Stimulated activated naive CD8-positive, alpha-beta T cell treated with anti-CD3 and anti-CD28 coated beads, Interleukin-15, amount 100 ng/mL, for 72 hours (primary cell): ENCODE measurements around the gene LRRK1.

Source experiments
- ATAC-seq: fragments of 150-1000 bp; cut with Tn5 transposase; 2 replicates; pipeline ENCODE4 v1.10.0; 2021; ENCODE audit warnings: mild to moderate bottlenecking, moderate library complexity
- DNase-seq, 2 donors: peaks; one replicate each; pipeline ENCODE4 v3.0.0; 2021 to 2022
- H3K27ac Mint-ChIP-seq, 2 donors: one replicate each; pipeline ENCODE4 v1.8.0; 2022; ENCODE audit warnings: mild to moderate bottlenecking in 2 of 2, mixed read lengths in 2 of 2, moderate library complexity in 2 of 2
- H3K27me3 Mint-ChIP-seq: one replicate; pipeline ENCODE4 v1.8.0; 2022; ENCODE audit warnings: mixed read lengths
- H3K4me1 Mint-ChIP-seq: one replicate; pipeline ENCODE4 v1.8.0; 2022; ENCODE audit warnings: mild to moderate bottlenecking, mixed read lengths
- H3K4me3 Mint-ChIP-seq, 2 donors: one replicate each; pipeline ENCODE4 v1.8.0; 2022; ENCODE audit warnings: mild to moderate bottlenecking in 2 of 2, mixed read lengths in 2 of 2, moderate library complexity in 1 of 2
- H3K9me3 Mint-ChIP-seq, 2 donors: one replicate each; pipeline ENCODE4 v1.8.0; 2022; ENCODE audit warnings: mixed read lengths in 2 of 2

LRRK1 gene

DNA sequence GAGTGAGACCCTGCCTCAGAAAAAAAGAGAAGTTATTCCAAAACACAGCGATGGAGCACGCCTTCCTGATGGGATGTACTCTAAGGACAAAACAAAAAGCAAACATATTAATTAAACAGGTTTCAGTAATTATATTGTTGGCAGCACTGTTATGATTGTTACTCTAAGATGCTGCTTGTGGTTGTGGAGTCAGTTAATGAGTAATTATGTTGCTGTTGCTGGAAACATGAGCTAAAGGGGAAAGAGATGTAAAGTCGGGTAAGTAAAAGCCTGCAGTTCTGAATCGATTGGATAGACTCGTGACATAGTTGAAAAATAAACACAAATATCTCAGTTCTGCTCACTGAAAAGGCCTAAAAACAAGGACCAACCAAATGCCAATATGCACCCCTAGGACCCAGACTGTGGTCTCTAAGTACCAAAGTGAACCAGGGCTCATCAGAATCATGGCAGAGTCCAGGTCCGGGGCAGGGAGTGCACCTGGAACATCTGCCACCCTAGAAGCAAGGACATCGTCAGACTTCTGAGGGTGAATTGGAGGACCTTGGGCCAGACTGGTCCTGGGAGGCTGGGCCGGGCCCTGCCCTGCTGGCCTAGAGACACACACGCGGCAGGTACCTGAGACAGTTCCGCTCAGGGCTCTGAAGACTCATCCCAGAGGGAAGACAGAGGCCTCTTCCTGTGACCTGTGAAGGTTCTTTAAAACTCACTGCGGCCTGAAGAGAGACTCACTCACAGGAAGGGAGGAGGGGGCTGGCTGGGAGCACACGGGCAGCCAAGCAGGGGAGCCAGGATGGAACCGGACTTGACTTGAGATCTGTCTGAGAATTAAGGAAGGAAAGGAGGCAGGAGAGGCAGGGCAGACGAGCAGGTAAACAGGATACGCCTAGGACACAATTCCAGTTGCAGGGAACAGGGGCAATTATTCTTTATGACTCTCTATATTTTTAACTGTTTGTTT lies 140.5 kb downstream of the LRRK1 start:
- peak overlapping the region in 1 of 2 donors; percentile 82 for H3K27ac Mint-ChIP-seq
- DNase-seq (no peak), ATAC-seq (no peak)
- no peaks in the 10 kb centered on the region for H3K27me3 Mint-ChIP-seq
- no peak overlapping the region for H3K4me3 Mint-ChIP-seq
- H3K9me3 Mint-ChIP-seq: no peaks in the 10 kb centered on the region
- H3K4me1 Mint-ChIP-seq: no peaks in the 10 kb centered on the region

DNA sequence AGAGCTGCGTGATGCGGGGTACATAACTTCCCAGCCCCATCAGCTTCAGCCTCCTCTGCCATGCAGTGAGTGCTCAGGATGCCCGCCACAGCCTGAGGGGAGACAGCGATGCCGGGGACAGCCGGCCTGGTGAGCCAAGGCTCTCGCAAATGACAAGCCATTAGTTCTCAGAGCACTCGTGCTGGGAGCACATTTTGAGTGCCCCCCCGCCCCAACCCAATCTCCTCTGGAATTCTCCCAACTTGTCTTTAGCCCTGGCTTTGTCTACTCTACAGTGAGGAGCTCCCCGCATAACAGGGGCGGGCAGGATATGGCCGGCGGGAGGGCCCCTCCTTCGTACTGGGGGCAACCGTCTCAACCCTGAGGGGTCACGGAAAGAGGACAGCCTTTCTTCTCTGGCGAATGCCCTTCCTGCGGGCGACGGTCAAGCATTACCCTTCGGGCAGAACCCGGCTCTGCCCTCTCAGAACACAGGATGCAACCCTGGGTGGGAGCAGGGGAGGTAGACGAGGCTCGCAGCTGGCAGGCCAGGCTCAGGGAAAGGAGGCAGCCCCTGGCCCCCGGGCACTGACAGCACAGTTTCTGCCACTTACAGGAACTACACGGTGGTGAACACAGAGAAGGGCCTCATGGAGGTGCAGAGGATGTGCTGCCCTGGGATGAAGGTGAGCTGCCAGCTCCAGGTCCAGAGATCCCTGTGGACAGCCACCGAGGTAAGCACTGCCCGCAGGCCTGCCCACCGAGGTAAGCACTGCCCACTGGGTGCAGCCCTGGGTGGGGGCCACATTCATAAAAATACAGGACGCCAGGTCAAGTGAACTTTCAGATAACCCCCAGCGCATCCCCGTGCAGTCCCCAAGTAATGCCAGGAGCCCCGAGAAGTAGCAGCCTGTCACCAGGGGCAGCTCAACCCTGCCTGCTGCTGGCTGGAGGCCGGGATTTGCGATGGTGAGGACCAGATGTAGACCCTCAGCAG lies 141.7 kb downstream of the LRRK1 start:
- Mint-ChIP-seq H3K4me1 (no peaks in the 10 kb centered on the region), H3K27me3 (no peaks in the 10 kb centered on the region), H3K9me3 (no peaks in the 10 kb centered on the region), H3K27ac (no peak overlapping the region), H3K4me3 (no peak overlapping the region)
- no peak for DNase-seq
- no peak for ATAC-seq

DNA sequence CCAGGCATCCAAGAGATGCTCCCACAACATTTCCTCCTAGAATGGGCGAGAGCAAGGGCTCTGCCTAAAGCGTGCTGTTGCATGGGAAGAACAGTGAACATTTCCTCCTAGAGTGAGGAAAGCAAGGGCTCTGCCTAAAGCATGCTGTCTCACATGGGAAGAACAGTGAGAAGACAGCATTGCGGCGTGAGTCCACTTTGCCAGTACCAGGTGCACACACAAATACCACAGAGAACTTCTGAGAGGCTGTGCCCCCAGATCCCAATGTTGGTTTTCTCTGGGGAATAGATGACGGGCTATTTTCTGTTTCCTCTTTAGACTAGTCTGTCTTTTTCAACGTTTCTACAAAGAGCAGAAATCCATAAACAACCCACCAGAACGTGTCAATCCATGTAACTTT lies 142.9 kb downstream of the LRRK1 start:
- DNase-seq (no peak), ATAC-seq (no peak)
- H3K4me3 Mint-ChIP-seq: no peak overlapping the region
- peak overlapping the region in 1 of 2 donors; percentile 19 for H3K27ac Mint-ChIP-seq
- no peaks in the 10 kb centered on the region for H3K27me3 Mint-ChIP-seq
- H3K4me1 Mint-ChIP-seq: no peaks in the 10 kb centered on the region
- no peaks in the 10 kb centered on the region for H3K9me3 Mint-ChIP-seq

DNA sequence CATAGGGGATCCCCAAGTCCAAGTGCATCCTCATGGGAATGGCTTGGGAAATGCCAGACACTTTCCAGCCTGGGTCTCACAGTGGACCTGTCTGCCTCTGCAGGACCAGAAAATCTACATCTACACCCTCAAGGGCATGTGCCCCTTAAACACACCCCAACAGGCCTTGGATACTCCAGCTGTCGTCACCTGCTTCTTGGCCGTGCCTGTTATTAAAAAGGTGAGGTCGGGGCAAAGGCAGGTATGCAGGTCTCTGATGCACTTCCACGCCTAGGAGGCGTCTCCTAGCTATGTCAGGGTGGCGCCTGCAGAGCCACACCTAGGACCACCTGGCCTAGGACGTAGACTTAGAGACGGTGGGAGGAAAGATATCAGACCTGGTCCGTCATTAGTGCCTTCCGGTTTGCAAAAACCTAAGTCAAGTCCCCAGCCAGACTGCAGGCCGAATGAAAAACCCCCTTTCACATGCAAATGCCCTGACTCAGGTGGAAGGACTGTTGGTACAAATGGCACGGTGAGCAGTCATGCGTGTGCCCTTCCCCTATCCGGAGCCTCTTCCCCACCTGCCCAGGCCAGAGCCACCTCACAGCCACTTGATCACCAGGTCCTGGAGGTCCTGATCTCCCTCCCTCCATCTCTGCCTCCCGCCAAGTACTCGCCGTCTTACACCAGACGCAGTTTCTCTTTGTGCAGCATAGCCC lies 143.5 kb downstream of the LRRK1 start:
- no peaks in the 10 kb centered on the region for H3K27me3 Mint-ChIP-seq
- H3K9me3 Mint-ChIP-seq: no peaks in the 10 kb centered on the region
- H3K27ac Mint-ChIP-seq: no peak overlapping the region
- no peaks in the 10 kb centered on the region for H3K4me1 Mint-ChIP-seq
- no peak for ATAC-seq
- H3K4me3 Mint-ChIP-seq: no peak overlapping the region
- DNase-seq: no peak

DNA sequence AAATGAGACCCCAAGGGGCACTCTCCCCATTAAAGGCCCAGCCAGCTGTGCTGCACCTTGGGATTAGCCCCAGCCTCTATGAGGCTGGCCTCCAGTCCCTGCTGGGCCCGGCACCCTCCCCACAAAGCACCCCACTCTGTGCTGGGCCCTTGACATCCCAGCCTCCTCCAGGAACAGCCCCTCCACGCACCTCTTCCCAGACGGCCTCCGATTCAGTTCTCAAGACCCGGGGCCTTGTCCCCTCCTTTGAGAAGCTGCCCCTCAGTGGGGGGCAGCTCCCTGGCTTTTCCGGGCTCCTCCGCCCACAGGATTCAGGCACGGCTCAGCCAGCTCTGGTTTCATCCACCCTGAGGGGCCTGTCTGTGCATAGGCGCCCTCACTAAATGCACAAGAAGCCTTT lies 144.1 kb downstream of the LRRK1 start:
- H3K27ac Mint-ChIP-seq: peak overlapping the region in 1 of 2 donors; percentile 54
- no peaks in the 10 kb centered on the region for H3K9me3 Mint-ChIP-seq
- no peaks in the 10 kb centered on the region for H3K27me3 Mint-ChIP-seq
- ATAC-seq (no peak), DNase-seq (no peak)
- H3K4me3 Mint-ChIP-seq: no peak overlapping the region
- H3K4me1 Mint-ChIP-seq: no peaks in the 10 kb centered on the region

DNA sequence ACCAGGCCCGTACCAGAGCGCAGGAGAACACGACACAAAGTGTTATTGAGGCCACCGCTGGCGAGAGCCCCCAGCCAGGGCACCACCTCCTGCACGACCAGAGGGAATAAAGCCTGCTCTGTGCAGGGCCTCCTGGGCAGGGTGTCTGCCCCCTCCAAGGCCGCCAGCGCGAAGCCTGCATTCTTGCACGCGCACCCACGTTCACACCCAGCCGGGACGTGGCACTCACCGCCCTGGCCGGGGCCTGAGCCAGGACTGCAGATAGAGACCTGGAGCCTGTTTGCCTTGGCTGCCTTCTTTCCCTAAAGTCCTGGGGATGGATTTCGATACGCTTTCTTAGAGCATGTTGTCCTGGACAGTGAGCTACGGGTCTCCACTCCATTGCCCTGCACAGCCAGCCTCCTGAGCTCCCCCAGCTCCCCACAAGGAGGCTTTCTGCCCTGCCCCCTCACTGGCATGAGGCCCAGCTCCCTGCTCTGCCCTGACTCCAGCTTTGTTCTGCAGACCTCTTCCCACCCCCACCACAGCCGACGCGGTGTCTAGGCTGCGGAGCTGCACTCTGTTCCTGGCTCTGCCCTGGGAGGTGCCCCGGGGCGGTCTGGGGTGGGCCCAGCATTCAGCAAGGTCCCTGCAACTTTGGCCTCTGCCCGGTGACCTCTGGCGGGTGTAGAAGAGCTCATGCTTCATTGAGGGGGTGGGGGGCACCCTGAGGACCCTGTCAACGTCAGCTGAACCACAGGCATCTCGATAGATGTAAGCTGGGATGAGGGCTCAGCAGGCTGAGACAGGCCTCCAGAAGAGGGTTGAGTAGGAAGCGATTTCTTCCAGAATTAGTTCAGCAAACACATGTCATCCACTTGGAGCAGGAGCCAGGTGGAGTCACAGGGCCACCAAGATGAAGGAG lies 145.0 kb downstream of the LRRK1 start:
- no peak overlapping the region for H3K4me3 Mint-ChIP-seq
- H3K9me3 Mint-ChIP-seq: no peaks in the 10 kb centered on the region
- ATAC-seq (no peak), DNase-seq (no peak)
- no peaks in the 10 kb centered on the region for H3K4me1 Mint-ChIP-seq
- H3K27ac Mint-ChIP-seq: no peak overlapping the region
- H3K27me3 Mint-ChIP-seq: no peaks in the 10 kb centered on the region

DNA sequence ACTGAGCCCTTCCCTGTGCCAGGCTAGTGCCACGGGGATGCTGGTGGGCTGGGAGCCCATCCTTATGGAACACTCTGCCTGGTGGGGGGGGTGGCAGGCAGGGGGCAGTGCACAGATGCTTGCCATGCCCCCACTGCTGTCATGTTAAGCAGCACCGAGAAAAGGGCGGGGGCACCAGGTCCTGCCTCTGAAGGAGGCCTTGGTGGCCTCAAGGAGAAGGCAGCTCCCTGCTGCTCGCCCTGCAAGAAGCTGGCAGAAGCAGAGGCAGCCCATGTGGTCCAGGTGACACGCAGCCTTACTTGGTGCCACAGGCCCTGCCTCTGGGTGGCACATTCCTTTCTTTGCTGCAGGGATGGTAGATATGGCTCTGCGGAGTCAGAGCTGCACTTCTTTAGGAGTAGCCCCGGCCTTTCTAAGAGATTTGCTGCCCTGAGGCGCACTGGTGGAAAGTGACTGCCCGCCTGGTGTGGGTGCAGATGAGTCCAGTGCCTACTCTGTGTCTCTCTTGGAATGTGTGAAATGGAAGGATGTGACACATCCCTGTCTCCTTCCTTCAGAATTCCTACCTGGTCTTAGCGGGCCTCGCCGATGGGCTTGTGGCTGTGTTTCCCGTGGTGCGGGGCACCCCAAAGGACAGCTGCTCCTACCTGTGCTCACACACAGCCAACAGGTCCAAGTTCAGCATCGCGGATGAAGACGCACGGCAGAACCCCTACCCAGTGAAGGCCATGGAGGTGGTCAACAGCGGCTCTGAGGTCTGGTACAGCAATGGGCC lies 145.8 kb downstream of the LRRK1 start:
- Mint-ChIP-seq H3K9me3 (no peaks in the 10 kb centered on the region), H3K27ac (no peak overlapping the region), H3K4me3 (no peak overlapping the region), H3K27me3 (no peaks in the 10 kb centered on the region), H3K4me1 (no peaks in the 10 kb centered on the region)
- DNase-seq: no peak
- ATAC-seq: no peak

DNA sequence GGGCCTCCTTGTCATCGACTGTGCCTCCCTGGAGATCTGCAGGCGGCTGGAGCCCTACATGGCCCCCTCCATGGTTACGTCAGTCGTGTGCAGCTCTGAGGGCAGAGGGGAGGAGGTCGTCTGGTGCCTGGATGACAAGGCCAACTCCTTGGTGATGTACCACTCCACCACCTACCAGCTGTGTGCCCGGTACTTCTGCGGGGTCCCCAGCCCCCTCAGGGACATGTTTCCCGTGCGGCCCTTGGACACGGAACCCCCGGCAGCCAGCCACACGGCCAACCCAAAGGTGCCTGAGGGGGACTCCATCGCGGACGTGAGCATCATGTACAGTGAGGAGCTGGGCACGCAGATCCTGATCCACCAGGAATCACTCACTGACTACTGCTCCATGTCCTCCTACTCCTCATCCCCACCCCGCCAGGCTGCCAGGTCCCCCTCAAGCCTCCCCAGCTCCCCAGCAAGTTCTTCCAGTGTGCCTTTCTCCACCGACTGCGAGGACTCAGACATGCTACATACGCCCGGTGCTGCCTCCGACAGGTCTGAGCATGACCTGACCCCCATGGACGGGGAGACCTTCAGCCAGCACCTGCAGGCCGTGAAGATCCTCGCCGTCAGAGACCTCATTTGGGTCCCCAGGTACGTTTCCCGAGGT lies 146.5 kb downstream of the LRRK1 start:
- H3K9me3 Mint-ChIP-seq: no peaks in the 10 kb centered on the region
- no peak for ATAC-seq
- no peaks in the 10 kb centered on the region for H3K27me3 Mint-ChIP-seq
- peaks cover 7% of the 10 kb centered on the region for H3K4me1 Mint-ChIP-seq
- H3K4me3 Mint-ChIP-seq: no peak overlapping the region
- H3K27ac Mint-ChIP-seq: peak overlapping the region in 1 of 2 donors; percentile 87
- DNase-seq: no peak

DNA sequence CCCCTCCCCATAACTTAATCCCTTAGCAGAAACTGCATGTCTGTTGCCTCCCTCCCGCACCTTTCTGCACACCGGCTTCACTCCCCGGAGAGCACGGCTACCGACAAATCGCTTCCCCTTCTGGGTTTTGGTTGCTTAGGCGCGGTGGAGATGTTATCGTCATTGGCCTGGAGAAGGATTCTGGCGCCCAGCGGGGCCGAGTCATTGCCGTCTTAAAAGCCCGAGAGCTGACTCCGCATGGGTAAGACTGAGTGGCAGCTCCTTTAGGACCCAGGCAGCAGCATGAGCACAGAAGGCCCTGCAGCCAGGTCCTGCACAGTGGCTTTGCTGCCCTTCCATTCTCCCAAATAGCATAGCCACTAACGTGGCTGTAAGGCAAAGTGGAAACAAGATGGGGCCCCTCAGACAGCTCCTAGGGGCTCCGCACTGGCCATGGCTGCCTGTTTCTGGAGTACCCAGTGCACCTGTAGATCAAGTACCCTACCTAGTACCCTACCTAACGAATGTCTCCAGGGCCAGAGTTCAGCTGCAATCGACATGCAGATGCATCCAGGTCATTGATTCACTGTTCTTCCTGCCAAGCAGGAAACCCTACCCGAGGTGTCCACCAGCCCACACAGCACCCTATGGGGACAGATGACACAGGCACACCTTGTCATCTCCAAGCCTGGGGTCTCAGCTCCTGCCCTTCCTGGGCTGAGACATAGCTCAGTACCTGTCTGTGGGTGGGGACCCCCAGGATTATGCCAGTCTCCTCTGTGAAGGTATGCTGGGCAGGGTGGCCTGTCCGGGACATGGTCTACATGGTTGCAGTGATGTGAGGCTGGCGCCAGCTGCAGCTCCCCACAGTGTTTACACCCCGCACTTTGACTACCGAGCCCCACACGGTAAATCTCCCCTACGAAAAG lies 147.6 kb downstream of the LRRK1 start:
- Mint-ChIP-seq H3K9me3 (no peaks in the 10 kb centered on the region), H3K4me3 (no peak overlapping the region), H3K27ac (no peak overlapping the region), H3K27me3 (no peaks in the 10 kb centered on the region), H3K4me1 (peaks cover 17% of the 10 kb centered on the region)
- DNase-seq (no peak), ATAC-seq (no peak)

DNA sequence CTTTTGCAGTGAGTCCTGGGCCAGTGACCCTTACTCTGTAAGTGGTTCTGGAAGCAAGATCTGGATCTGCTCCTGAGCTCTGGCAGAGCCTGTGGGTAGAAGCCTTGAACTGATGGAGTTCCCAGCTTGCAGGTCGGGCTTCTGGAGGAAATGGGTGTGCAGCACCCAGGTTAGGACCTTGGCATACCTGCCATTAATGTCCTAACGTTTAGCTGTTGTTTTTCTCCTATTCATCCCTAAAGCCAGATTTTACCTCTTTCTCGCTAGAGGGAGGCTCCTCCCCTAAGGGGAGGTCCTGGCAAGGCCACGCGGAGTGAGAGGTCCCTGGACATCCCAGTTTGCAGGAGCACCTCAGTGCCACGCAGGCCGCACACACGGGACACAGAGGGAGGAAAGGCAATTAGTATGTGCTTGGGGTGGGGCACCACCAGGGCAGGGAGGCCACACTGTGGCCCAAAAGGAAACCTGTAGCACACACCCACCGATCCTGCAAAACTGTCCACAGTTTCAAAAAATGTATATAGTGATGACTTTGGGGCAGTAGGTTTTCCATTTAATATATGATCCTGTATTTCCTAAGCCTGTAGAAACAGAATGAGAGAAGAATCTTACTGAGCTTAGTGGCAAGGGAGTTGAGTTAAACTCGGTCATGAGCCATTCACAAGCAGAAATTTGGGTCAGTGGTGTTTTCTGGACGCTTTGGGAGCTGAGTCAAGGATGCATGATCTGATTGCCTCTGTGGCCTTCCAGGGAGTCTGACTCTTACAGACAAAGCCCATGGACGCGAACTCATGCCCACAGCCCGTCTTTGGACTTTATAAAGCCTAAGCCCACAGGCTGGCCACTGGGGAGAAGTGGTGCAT lies 148.7 kb downstream of the LRRK1 start:
- no peak overlapping the region for H3K4me3 Mint-ChIP-seq
- DNase-seq (no peak), ATAC-seq (no peak)
- H3K9me3 Mint-ChIP-seq: no peaks in the 10 kb centered on the region
- no peak overlapping the region for H3K27ac Mint-ChIP-seq
- peaks cover 17% of the 10 kb centered on the region for H3K4me1 Mint-ChIP-seq
- peaks cover 4% of the 10 kb centered on the region for H3K27me3 Mint-ChIP-seq

DNA sequence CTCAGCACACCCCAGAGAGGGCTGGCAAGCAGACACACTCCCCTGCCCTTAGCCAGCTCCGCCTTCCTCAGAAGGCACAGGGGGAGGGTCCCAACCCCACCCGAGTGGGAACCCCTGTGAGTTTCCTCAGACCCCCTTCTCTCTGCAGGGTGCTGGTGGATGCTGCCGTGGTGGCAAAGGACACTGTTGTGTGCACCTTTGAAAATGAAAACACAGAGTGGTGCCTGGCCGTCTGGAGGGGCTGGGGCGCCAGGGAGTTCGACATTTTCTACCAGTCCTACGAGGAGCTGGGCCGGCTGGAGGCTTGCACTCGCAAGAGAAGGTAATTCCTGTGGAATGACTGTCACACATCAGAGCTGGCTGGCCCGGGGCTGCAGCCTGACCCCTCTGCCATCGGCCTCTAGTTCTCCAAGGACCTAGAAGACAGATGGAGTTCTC lies 149.4 kb downstream of the LRRK1 start:
- ATAC-seq: peak; percentile 8
- no peak overlapping the region for H3K4me3 Mint-ChIP-seq
- H3K9me3 Mint-ChIP-seq: no peaks in the 10 kb centered on the region
- H3K4me1 Mint-ChIP-seq: peaks cover 17% of the 10 kb centered on the region
- no peak overlapping the region for H3K27ac Mint-ChIP-seq
- no peak for DNase-seq
- H3K27me3 Mint-ChIP-seq: peaks cover 9% of the 10 kb centered on the region
